Activated naive CD8-positive, alpha-beta T cell treated with anti-CD3 and anti-CD28 coated beads for 36 hours (primary cell): ENCODE data around the gene NBEAL2. TPM values are rescaled to one million over a fixed set of nuclear protein-coding genes. Genes with fewer than 3 reads are reported as not detected.
A peak's percentile ranks its signal among the peaks of the same experiment; 100 is the strongest.
"Not testable (repeated sequence)": the region's sequence is repeated elsewhere in the genome, so short reads cannot be mapped to it uniquely, and the experiment has no call there.

ENCODE experiments used
- DNase-seq: peaks from one replicate; pipeline ENCODE4 v3.0.0; 2021
- H3K27ac Mint-ChIP-seq: one replicate; pipeline ENCODE4 v1.8.0; 2022; ENCODE audit warnings: mild to moderate bottlenecking, moderate library complexity, mixed read lengths
- H3K27me3 Mint-ChIP-seq: one replicate; pipeline ENCODE4 v1.8.0; 2022; ENCODE audit warnings: mild to moderate bottlenecking, mixed read lengths
- H3K36me3 Mint-ChIP-seq: one replicate; pipeline ENCODE4 v1.8.0; 2021; ENCODE audit warnings: mild to moderate bottlenecking, mixed read lengths
- H3K4me1 Mint-ChIP-seq: one replicate; pipeline ENCODE4 v1.8.0; 2021; ENCODE audit warnings: mixed read lengths
- H3K4me3 Mint-ChIP-seq: one replicate; pipeline ENCODE4 v1.8.0; 2022; ENCODE audit warnings: mild to moderate bottlenecking, moderate library complexity, mixed read lengths
- H3K9me3 Mint-ChIP-seq: one replicate; pipeline ENCODE4 v1.8.0; 2022; ENCODE audit warnings: mixed read lengths
- total RNA-seq, 2 experiments: library from RNA; stranded (reverse); gene quantifications; one replicate each; pipeline ENCODE4 v1.2.3, GENCODE V29; 2021

The NBEAL2 gene
- total RNA-seq, 2 experiments from 2014 or later = 63.1 to 67.4 TPM

GRCh38 chr3:47031041-47031440 lies 51.6 kb downstream of the NBEAL2 start:
- H3K9me3 Mint-ChIP-seq, H3K27me3 Mint-ChIP-seq, DNase-seq: not testable (repeated sequence)
- peak overlapping the region; percentile 98 for H3K27ac Mint-ChIP-seq
- peaks cover 30% of the 10 kb centered on the region for H3K36me3 Mint-ChIP-seq
- peaks cover 38% of the 10 kb centered on the region for H3K4me1 Mint-ChIP-seq
- peak overlapping the region; percentile 71 for H3K4me3 Mint-ChIP-seq

GRCh38 chr3:47034868-47035489 lies 55.5 kb downstream of the NBEAL2 start:
- Mint-ChIP-seq H3K9me3 (peaks cover 4% of the 10 kb centered on the region), H3K4me1 (peaks cover 44% of the 10 kb centered on the region), H3K4me3 (no peak overlapping the region), H3K36me3 (peaks cover 51% of the 10 kb centered on the region), H3K27ac (peak overlapping the region; percentile 55), H3K27me3 (no peaks in the 10 kb centered on the region)
- DNase-seq = no peak

- H3K9me3 Mint-ChIP-seq = peaks cover 4% of the 10 kb centered on the region
- peak overlapping the region; percentile 15 for H3K27ac Mint-ChIP-seq
- peaks cover 57% of the 10 kb centered on the region for H3K36me3 Mint-ChIP-seq
- H3K27me3 Mint-ChIP-seq = no peaks in the 10 kb centered on the region
- H3K4me1 Mint-ChIP-seq = peaks cover 43% of the 10 kb centered on the region
- no peak for DNase-seq
- H3K4me3 Mint-ChIP-seq = no peak overlapping the region
Measured at GRCh38 chr3:47035645-47036044, 56.2 kb downstream of the NBEAL2 start.

- Mint-ChIP-seq H3K27me3 (no peaks in the 10 kb centered on the region), H3K9me3 (peaks cover 4% of the 10 kb centered on the region), H3K36me3 (peaks cover 61% of the 10 kb centered on the region), H3K27ac (no peak overlapping the region), H3K4me1 (peaks cover 40% of the 10 kb centered on the region), H3K4me3 (no peak overlapping the region)
- no peak for DNase-seq
Measured at GRCh38 chr3:47036145-47036544, 56.7 kb downstream of the NBEAL2 start.

- not testable (repeated sequence) for H3K27me3 Mint-ChIP-seq, H3K9me3 Mint-ChIP-seq, H3K4me3 Mint-ChIP-seq, DNase-seq
- Mint-ChIP-seq H3K4me1 (peaks cover 31% of the 10 kb centered on the region), H3K27ac (peak overlapping the region; percentile 76), H3K36me3 (peaks cover 56% of the 10 kb centered on the region)
Measured at GRCh38 chr3:47037302-47037701, 57.8 kb downstream of the NBEAL2 start.

- DNase-seq = no peak
- Mint-ChIP-seq H3K9me3 (peaks cover 4% of the 10 kb centered on the region), H3K36me3 (peaks cover 49% of the 10 kb centered on the region), H3K27ac (no peak overlapping the region), H3K27me3 (no peaks in the 10 kb centered on the region), H3K4me3 (no peak overlapping the region), H3K4me1 (peaks cover 34% of the 10 kb centered on the region)
Measured at GRCh38 chr3:47041114-47041513, 61.6 kb downstream of the NBEAL2 start.

GRCh38 chr3:47042231-47042791 lies 62.8 kb downstream of the NBEAL2 start:
- Mint-ChIP-seq H3K4me3 (no peak overlapping the region), H3K27me3 (no peaks in the 10 kb centered on the region), H3K9me3 (peaks cover 4% of the 10 kb centered on the region), H3K36me3 (peaks cover 41% of the 10 kb centered on the region), H3K4me1 (peaks cover 40% of the 10 kb centered on the region), H3K27ac (no peak overlapping the region)
- DNase-seq = no peak

- Mint-ChIP-seq H3K27ac (peak overlapping the region; percentile 76), H3K27me3 (no peaks in the 10 kb centered on the region), H3K36me3 (peaks cover 14% of the 10 kb centered on the region), H3K4me1 (peaks cover 21% of the 10 kb centered on the region), H3K4me3 (no peak overlapping the region), H3K9me3 (no peaks in the 10 kb centered on the region)
- no peak for DNase-seq
Measured at GRCh38 chr3:47047069-47047468, 67.6 kb downstream of the NBEAL2 start.

GRCh38 chr3:47047673-47048072 lies 68.2 kb downstream of the NBEAL2 start:
- H3K9me3 Mint-ChIP-seq = no peaks in the 10 kb centered on the region
- no peaks in the 10 kb centered on the region for H3K27me3 Mint-ChIP-seq
- H3K27ac Mint-ChIP-seq = peak overlapping the region; percentile 76
- no peak for DNase-seq
- peaks cover 9% of the 10 kb centered on the region for H3K36me3 Mint-ChIP-seq
- H3K4me3 Mint-ChIP-seq = no peak overlapping the region
- peaks cover 20% of the 10 kb centered on the region for H3K4me1 Mint-ChIP-seq

GRCh38 chr3:47054412-47054811 lies 74.9 kb downstream of the NBEAL2 start:
- H3K27me3 Mint-ChIP-seq = no peaks in the 10 kb centered on the region
- no peaks in the 10 kb centered on the region for H3K9me3 Mint-ChIP-seq
- peaks cover 34% of the 10 kb centered on the region for H3K36me3 Mint-ChIP-seq
- H3K4me3 Mint-ChIP-seq = no peak overlapping the region
- peak overlapping the region; percentile 42 for H3K27ac Mint-ChIP-seq
- peaks cover 39% of the 10 kb centered on the region for H3K4me1 Mint-ChIP-seq
- DNase-seq = no peak

GRCh38 chr3:47056705-47057104 lies 77.2 kb downstream of the NBEAL2 start:
- Mint-ChIP-seq H3K4me1 (peaks cover 39% of the 10 kb centered on the region), H3K27me3 (no peaks in the 10 kb centered on the region), H3K9me3 (no peaks in the 10 kb centered on the region), H3K36me3 (peaks cover 38% of the 10 kb centered on the region), H3K27ac (peak overlapping the region; percentile 77), H3K4me3 (peak overlapping the region; percentile 37)
- no peak for DNase-seq

GRCh38 chr3:47057212-47057671 lies 77.8 kb downstream of the NBEAL2 start:
- DNase-seq = peak; percentile 50
- Mint-ChIP-seq H3K9me3 (no peaks in the 10 kb centered on the region), H3K4me1 (peaks cover 39% of the 10 kb centered on the region), H3K36me3 (peaks cover 43% of the 10 kb centered on the region), H3K27me3 (no peaks in the 10 kb centered on the region), H3K27ac (peak overlapping the region; percentile 77), H3K4me3 (peak overlapping the region; percentile 37)

Other genes with a start within 250 kb of the NBEAL2 start
- not detected for gene MYL3, start 116.2 kb upstream of the NBEAL2 start, total RNA-seq
- not detected for gene PTH1R, start 101.9 kb upstream of the NBEAL2 start, total RNA-seq
- gene CCDC12, start 2.9 kb upstream of the NBEAL2 start, total RNA-seq = 10 to 100 TPM; 48.8 to 55.4 TPM
- gene SETD2, start 184.4 kb downstream of the NBEAL2 start, total RNA-seq = 10 to 100 TPM; 33.7 to 35.9 TPM